SK-N-SH (cell line): ENCODE data around the gene MYLK. TPM values are rescaled to one million over a fixed set of nuclear protein-coding genes. Genes with fewer than 3 reads are reported as not detected.

ENCODE experiments used
- CTCF ChIA-PET: fragments of 300-600, 350-600 bp; formaldehyde crosslinking; extraction: SDS; loops from one replicate; lab custom pipeline; 2021; lab: Yijun Ruan, JAX
- POLR2A ChIA-PET: fragments of 350-600 bp; sonication (Branson Sonifier 250); formaldehyde crosslinking; extraction: SDS; loops from one replicate; lab custom pipeline; 2020; ENCODE audit warnings: antibody characterized with exemption, inconsistent platforms; lab: Yijun Ruan, JAX
- DNase-seq: peaks from one replicate; pipeline ENCODE4 v3.0.0; 2012
- H2AFZ ChIP-seq: fragments of 200-600 bp; sonication (generic); 2 replicates; pipeline ENCODE4 v1.8.1; 2016; ENCODE audit warnings: antibody characterized with exemption, mild to moderate bottlenecking, low read depth
- H3F3A ChIP-seq: fragments of 200-600 bp; sonication (generic); replicated peaks from 2 replicates; pipeline ENCODE3; 2016; ENCODE audit warnings: antibody characterized with exemption, mild to moderate bottlenecking; ENCODE audit not compliant: insufficient read depth
- H3K27ac ChIP-seq, 2 experiments: fragments of 200-500 bp in 1 of 2; fragments of 200-600 bp in 1 of 2; sonication (Bioruptor generic) in 1 of 2; sonication (generic), shearing (Covaris generic) in 1 of 2; 2 replicates each; pipeline versions ENCODE4 v1.5.1 to v1.6.1; 2014 to 2016; ENCODE audit warnings: low read depth in 2 of 2, inconsistent platforms in 1 of 2, low read length in 1 of 2, mild to moderate bottlenecking in 1 of 2, mixed read lengths in 1 of 2
- H3K27me3 ChIP-seq: fragments of 200-600 bp; sonication (generic), shearing (Covaris generic); 2 replicates; pipeline ENCODE4 v1.6.1; 2016; ENCODE audit warnings: mixed run types; ENCODE audit not compliant: insufficient read depth
- H3K36me3 ChIP-seq, 2 experiments: fragments of 200-500 bp in 1 of 2; fragments of 200-600 bp in 1 of 2; sonication (Bioruptor generic) in 1 of 2; sonication (generic) in 1 of 2; replicated peaks in 1 of 2; 2 replicates each; pipeline versions ENCODE3 to v1.5.1; 2014 to 2016; ENCODE audit warnings: low read length in 1 of 2, mild to moderate bottlenecking in 1 of 2; ENCODE audit not compliant: insufficient read depth in 2 of 2, control insufficient read depth in 1 of 2
- H3K4me1 ChIP-seq, 2 experiments: fragments of 200-500 bp in 1 of 2; fragments of 200-600 bp in 1 of 2; sonication (Bioruptor generic) in 1 of 2; sonication (generic), shearing (Covaris generic) in 1 of 2; 2 replicates each; pipeline versions ENCODE4 v1.5.1 to v1.6.1; 2014 to 2016; ENCODE audit warnings: low read depth in 1 of 2, low read length in 1 of 2, mixed run types in 1 of 2; ENCODE audit not compliant: insufficient read depth in 2 of 2, control insufficient read depth in 1 of 2
- H3K4me2 ChIP-seq: fragments of 200-600 bp; sonication (generic), shearing (Covaris generic); 2 replicates; pipeline ENCODE4 v1.6.1; 2017; ENCODE audit warnings: mixed run types
- H3K4me3 ChIP-seq, 2 experiments: fragments of 200-500 bp in 1 of 2; fragments of 200-600 bp in 1 of 2; sonication (Bioruptor generic) in 1 of 2; sonication (generic), shearing (Covaris generic) in 1 of 2; 2 replicates each; pipeline versions ENCODE4 v1.5.1 to v1.8.1; 2014 to 2016; ENCODE audit warnings: low read depth in 2 of 2, inconsistent platforms in 1 of 2, low read length in 1 of 2, mild to moderate bottlenecking in 1 of 2, mixed read lengths in 1 of 2, moderate library complexity in 1 of 2
- H3K79me2 ChIP-seq: fragments of 200-600 bp; sonication (generic); 2 replicates; pipeline ENCODE4 v1.8.1; 2017; ENCODE audit warnings: mild to moderate bottlenecking; ENCODE audit not compliant: insufficient read depth
- H3K9ac ChIP-seq: fragments of 200-600 bp; sonication (generic); 2 replicates; pipeline ENCODE4 v1.6.1; 2017; ENCODE audit warnings: mixed run types
- H3K9me2 ChIP-seq: fragments of 200-600 bp; sonication (generic); 2 replicates; pipeline ENCODE4 v1.6.1; 2017; ENCODE audit warnings: mixed run types
- H3K9me3 ChIP-seq: fragments of 200-600 bp; sonication (generic); 2 replicates; pipeline ENCODE4 v1.6.1; 2017; ENCODE audit warnings: mixed run types, mild to moderate bottlenecking, moderate library complexity
- H4K20me1 ChIP-seq: fragments of 200-600 bp; sonication (generic); 2 replicates; pipeline ENCODE4 v1.6.1; 2017; ENCODE audit warnings: mild to moderate bottlenecking, mixed run types; ENCODE audit not compliant: insufficient read depth
- CHD2 ChIP-seq: fragments of 150-350 bp; IDR thresholded peaks from 2 replicates; pipeline ENCODE4 v1.6.1; 2018; ENCODE audit warnings: low read length; ENCODE audit not compliant: partially characterized antibody
- CTCF ChIP-seq: fragments of 200-600 bp; sonication (generic); IDR thresholded peaks from 2 replicates; pipeline ENCODE4 v1.6.1; 2017; ENCODE audit warnings: antibody characterized with exemption, mild to moderate bottlenecking, moderate library complexity
- EP300 ChIP-seq, 2 experiments: IDR thresholded peaks; 2 replicates each; pipeline versions ENCODE4 v1.4.0 to v1.6.1; 2012; ENCODE audit warnings: borderline replicate concordance in 1 of 2, low read depth in 1 of 2, low read length in 1 of 2
- EZH2phosphoT487 ChIP-seq: fragments of 200-600 bp; sonication (generic); IDR thresholded peaks from 2 replicates; pipeline ENCODE4 v1.6.1; 2017; ENCODE audit warnings: low read depth, mixed run types, mild to moderate bottlenecking, antibody characterized with exemption, moderate library complexity, borderline replicate concordance
- FOSL2 ChIP-seq: IDR thresholded peaks from 2 replicates; pipeline ENCODE4 v1.4.0; 2012; ENCODE audit warnings: low read depth, mild to moderate bottlenecking, moderate library complexity, borderline replicate concordance
- FOXM1 ChIP-seq: IDR thresholded peaks from 2 replicates; pipeline ENCODE4 v1.4.0; 2012; ENCODE audit warnings: low read depth, mild to moderate bottlenecking
- IRF3 ChIP-seq: fragments of 150-350 bp; IDR thresholded peaks from 2 replicates; pipeline ENCODE4 v1.6.1; 2016; ENCODE audit warnings: mild to moderate bottlenecking, low read depth, low read length
- JUND ChIP-seq: IDR thresholded peaks from 2 replicates; pipeline ENCODE4 v1.4.0; 2012
- MEF2A ChIP-seq: IDR thresholded peaks from 2 replicates; pipeline ENCODE4 v1.4.0; 2012; ENCODE audit warnings: low read depth, borderline replicate concordance
- MXI1 ChIP-seq: IDR thresholded peaks from 2 replicates; pipeline ENCODE4 v1.6.1; 2012; ENCODE audit warnings: mild to moderate bottlenecking, low read depth, low read length, improper control_type of control experiment
- NFIC ChIP-seq: IDR thresholded peaks from 2 replicates; pipeline ENCODE4 v1.4.0; 2012; ENCODE audit warnings: borderline replicate concordance
- NRF1 ChIP-seq: IDR thresholded peaks from 2 replicates; pipeline ENCODE4 v1.6.1; 2012; ENCODE audit warnings: low read depth, mild to moderate bottlenecking, low read length
- POLR2AphosphoS5 ChIP-seq: IDR thresholded peaks from 2 replicates; pipeline ENCODE4 v1.6.1; 2012; ENCODE audit warnings: low read depth, low read length
- RAD21 ChIP-seq: IDR thresholded peaks from 2 replicates; pipeline ENCODE4 v1.6.1; 2012; ENCODE audit warnings: mild to moderate bottlenecking, low read length
- RCOR1 ChIP-seq: fragments of 150-350 bp; IDR thresholded peaks from 2 replicates; pipeline ENCODE4 v1.6.1; 2017; ENCODE audit warnings: antibody characterized with exemption, low read length
- RXRA ChIP-seq: IDR thresholded peaks from 2 replicates; pipeline ENCODE4 v1.4.0; 2012; ENCODE audit warnings: low read depth, mild to moderate bottlenecking, borderline replicate concordance
- SMC3 ChIP-seq: IDR thresholded peaks from 2 replicates; pipeline ENCODE4 v1.6.1; 2012; ENCODE audit warnings: low read depth, low read length, improper control_type of control experiment
- TCF12 ChIP-seq: IDR thresholded peaks from 2 replicates; pipeline ENCODE4 v1.4.0; 2012
- TEAD4 ChIP-seq: IDR thresholded peaks from 2 replicates; pipeline ENCODE4 v1.4.0; 2012; ENCODE audit warnings: mild to moderate bottlenecking, borderline replicate concordance; ENCODE audit not compliant: insufficient read depth
- YY1 ChIP-seq: IDR thresholded peaks from 2 replicates; pipeline ENCODE4 v1.4.0; 2012; ENCODE audit warnings: low read depth, mild to moderate bottlenecking
- ZBTB33 ChIP-seq: IDR thresholded peaks from 2 replicates; pipeline ENCODE4 v1.4.0; 2012; ENCODE audit warnings: low read depth, borderline replicate concordance
- WGBS: methylation state at CpG from one replicate; pipeline ENCODE4 v1.1.6; 2017; ENCODE audit warnings: low lambda C conversion rate; 5-methylcytosine and 5-hydroxymethylcytosine counted together
- polyA plus RNA-seq, 3 experiments: library from polyadenylated mRNA; depleted of rRNA; stranded (reverse); fragments of >200 nt; gene quantifications; 2 replicates each; pipeline ENCODE4 v1.2.3, GENCODE V29; 2012

The MYLK gene
- polyA plus RNA-seq, 1 of the 3 experiments (the other 2 are of a cell fraction): 272 TPM

- no peak overlapping the region for H3K4me3 ChIP-seq
- H4K20me1 ChIP-seq: no peaks in the 10 kb centered on the region
- no peaks in the 10 kb centered on the region for H3K9me3 ChIP-seq
- H3K4me2 ChIP-seq: no peak overlapping the region
- TF ChIP-seq IRF3: no peak
- TF ChIP-seq EZH2phosphoT487: no peak
- no peak for TF ChIP-seq MXI1
- H3K9me2 ChIP-seq: no peaks in the 10 kb centered on the region
- no peak overlapping the region for H3K9ac ChIP-seq
- H3K27me3 ChIP-seq: no peaks in the 10 kb centered on the region
- CTCF ChIA-PET: interaction anchor here (4.6 kb wide), 1 partner anchor 18 kb away, joined by 31 read pairs; no protein-coding TSS in a partner anchor
- peaks cover 13% of the 10 kb centered on the region for H3F3A ChIP-seq
- POLR2A ChIA-PET: no interaction called here
- no peak for DNase-seq
- H3K36me3 ChIP-seq: peaks cover 43 to 53% of the 10 kb centered on the region in 2 experiments
- 92% methylated on average over 3 of the region's 3 CpGs for WGBS
- H3K27ac ChIP-seq: no peak overlapping the region
- peaks cover 0 to 12% of the 10 kb centered on the region in 2 experiments; a peak in 1 of 4 replicates for H3K4me1 ChIP-seq
- H3K79me2 ChIP-seq: peaks cover 6% of the 10 kb centered on the region; the same call in 1 of the 2 replicates
- H2AFZ ChIP-seq: no peak overlapping the region
Measured at GRCh38 chr3:123670743-123671142, 213.4 kb downstream of the MYLK start.

GRCh38 chr3:123668906-123669305, 215.2 kb downstream of the MYLK start:
- H3K36me3 ChIP-seq: peaks cover 42 to 66% of the 10 kb centered on the region in 2 experiments
- H3K9me3 ChIP-seq: no peaks in the 10 kb centered on the region
- H3K4me1 ChIP-seq: peaks cover 6 to 12% of the 10 kb centered on the region in 2 experiments; a peak in 2 of 4 replicates
- no peak overlapping the region for H3K4me3 ChIP-seq
- H3F3A ChIP-seq: peaks cover 15% of the 10 kb centered on the region
- CTCF ChIA-PET: no interaction called here
- WGBS: 85% methylated on average over 3 of the region's 8 CpGs
- H4K20me1 ChIP-seq: no peaks in the 10 kb centered on the region
- no peak overlapping the region for H3K4me2 ChIP-seq
- no peak for DNase-seq
- POLR2A ChIA-PET: no interaction called here
- no peaks in the 10 kb centered on the region for H3K9me2 ChIP-seq
- H3K27ac ChIP-seq: no peak overlapping the region
- no peaks in the 10 kb centered on the region for H3K27me3 ChIP-seq
- H3K79me2 ChIP-seq: peaks cover 12% of the 10 kb centered on the region; the same call in 1 of the 2 replicates
- no peak overlapping the region for H3K9ac ChIP-seq
- H2AFZ ChIP-seq: no peak overlapping the region
- no peak for TF ChIP-seq CHD2
- TF ChIP-seq RAD21: no peak
- no peak for TF ChIP-seq EP300 (IDR thresholded peaks at IDR 0.05; ENCODE audit: borderline replicate concordance in 1 of 2, low read depth in 1 of 2, low read length in 1 of 2)
- TF ChIP-seq MXI1: no peak
- TF ChIP-seq RCOR1: no peak
- no peak for TF ChIP-seq NFIC
- TF ChIP-seq FOXM1: no peak
- TF ChIP-seq TEAD4: no peak
- no peak for TF ChIP-seq SMC3
- TF ChIP-seq MEF2A: no peak
- TF ChIP-seq YY1: no peak
- no peak for TF ChIP-seq FOSL2
- no peak for TF ChIP-seq ZBTB33
- no peak for TF ChIP-seq CTCF
- TF ChIP-seq RXRA: no peak
- TF ChIP-seq NRF1: no peak
- TF ChIP-seq TCF12: no peak
- no peak for TF ChIP-seq EZH2phosphoT487
- TF ChIP-seq JUND: no peak
- TF ChIP-seq POLR2AphosphoS5: no peak
